ENCODE measurements around the gene FADS3. TPM values are rescaled to one million over a fixed set of nuclear protein-coding genes. Genes with fewer than 3 reads are reported as not detected.
A peak's percentile ranks its signal among the peaks of the same experiment; 100 is the strongest.

FADS3 gene
- total RNA-seq, 4 donors from 2014 or later, result 111 to 285 (median 246) TPM

DNA sequence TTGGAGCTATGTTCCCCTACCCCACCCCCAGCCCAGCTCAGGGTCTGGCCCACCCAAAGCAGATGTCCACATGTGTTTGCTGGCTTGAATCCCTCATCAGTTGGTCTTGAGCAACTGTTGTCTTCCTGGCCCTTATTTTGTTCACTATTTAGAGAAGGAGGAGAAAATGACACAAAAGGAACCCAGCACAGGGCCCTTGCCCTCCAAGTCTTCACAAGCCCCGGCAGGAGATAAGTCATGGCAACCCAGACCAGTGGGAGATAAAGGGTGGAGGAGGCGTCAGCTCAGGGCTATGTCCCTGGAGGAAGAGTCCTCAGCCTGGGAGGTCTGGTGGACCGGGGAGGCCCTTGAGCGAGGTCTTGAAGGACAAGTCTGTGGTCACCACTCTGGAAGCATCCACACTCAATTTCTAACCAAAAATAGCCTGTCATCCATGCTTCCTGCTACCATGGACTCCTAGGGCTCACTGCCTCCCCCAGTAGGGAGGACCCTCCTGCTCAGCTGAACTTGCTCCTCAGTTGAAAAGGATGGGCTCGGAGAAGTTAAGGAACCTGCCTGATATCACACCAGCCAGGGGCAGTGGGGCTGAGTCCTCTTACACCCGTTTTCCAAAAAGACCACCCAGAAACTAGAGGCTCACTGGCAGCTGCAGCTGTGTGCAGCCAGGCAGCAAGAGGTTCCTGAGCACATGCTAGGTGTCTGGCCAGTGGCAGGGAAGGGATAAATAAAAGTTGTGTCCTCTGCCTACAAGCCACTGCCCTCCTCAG, 27.8 kb upstream of the FADS3 start:
- no peak for DNase-seq (ENCODE audit: low spot score)
- TF ChIP-seq, protein P1, sequence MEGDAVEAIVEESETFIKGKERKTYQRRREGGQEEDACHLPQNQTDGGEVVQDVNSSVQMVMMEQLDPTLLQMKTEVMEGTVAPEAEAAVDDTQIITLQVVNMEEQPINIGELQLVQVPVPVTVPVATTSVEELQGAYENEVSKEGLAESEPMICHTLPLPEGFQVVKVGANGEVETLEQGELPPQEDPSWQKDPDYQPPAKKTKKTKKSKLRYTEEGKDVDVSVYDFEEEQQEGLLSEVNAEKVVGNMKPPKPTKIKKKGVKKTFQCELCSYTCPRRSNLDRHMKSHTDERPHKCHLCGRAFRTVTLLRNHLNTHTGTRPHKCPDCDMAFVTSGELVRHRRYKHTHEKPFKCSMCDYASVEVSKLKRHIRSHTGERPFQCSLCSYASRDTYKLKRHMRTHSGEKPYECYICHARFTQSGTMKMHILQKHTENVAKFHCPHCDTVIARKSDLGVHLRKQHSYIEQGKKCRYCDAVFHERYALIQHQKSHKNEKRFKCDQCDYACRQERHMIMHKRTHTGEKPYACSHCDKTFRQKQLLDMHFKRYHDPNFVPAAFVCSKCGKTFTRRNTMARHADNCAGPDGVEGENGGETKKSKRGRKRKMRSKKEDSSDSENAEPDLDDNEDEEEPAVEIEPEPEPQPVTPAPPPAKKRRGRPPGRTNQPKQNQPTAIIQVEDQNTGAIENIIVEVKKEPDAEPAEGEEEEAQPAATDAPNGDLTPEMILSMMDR (IDR thresholded peaks at IDR 0.05), result no peak
- no peak for ATAC-seq (ENCODE audit: low FRiP score)

DNA sequence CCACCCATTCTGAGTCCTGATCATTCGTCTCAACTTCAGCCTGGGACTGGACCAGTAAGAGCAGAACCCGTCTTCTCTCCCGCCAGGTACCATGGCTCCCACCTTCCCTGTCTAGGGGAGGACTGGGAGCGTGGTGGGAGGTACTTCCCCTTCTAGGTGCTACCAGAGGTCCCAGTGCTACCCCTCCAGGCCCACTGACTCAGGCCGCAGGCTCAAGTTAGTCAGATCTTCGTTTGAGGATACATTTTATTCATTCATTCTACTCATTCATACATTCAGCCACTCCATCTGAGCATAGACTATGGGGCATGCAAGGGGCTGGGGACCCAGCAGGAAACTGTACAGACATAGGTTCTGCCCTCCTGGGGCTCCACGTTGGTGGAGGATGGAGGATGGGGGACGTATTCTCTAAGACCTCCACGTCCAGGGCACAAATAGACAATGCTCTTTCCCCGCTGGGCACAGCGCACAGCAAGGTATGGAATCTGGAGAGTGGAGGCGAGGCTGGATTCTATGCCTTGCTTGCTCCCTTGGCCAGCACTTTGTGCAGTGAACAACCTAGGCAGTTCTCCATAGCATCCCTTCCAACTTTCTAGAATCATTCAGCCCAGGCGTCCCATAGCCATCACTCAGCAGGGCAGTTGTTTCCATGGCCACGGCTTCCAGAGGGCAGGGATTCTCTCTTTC, 27.0 kb upstream of the FADS3 start:
- TF ChIP-seq, protein P1 (IDR thresholded peaks at IDR 0.05), result no peak
- no peak for ATAC-seq (ENCODE audit: low FRiP score)
- no peak for DNase-seq (ENCODE audit: low spot score)

DNA sequence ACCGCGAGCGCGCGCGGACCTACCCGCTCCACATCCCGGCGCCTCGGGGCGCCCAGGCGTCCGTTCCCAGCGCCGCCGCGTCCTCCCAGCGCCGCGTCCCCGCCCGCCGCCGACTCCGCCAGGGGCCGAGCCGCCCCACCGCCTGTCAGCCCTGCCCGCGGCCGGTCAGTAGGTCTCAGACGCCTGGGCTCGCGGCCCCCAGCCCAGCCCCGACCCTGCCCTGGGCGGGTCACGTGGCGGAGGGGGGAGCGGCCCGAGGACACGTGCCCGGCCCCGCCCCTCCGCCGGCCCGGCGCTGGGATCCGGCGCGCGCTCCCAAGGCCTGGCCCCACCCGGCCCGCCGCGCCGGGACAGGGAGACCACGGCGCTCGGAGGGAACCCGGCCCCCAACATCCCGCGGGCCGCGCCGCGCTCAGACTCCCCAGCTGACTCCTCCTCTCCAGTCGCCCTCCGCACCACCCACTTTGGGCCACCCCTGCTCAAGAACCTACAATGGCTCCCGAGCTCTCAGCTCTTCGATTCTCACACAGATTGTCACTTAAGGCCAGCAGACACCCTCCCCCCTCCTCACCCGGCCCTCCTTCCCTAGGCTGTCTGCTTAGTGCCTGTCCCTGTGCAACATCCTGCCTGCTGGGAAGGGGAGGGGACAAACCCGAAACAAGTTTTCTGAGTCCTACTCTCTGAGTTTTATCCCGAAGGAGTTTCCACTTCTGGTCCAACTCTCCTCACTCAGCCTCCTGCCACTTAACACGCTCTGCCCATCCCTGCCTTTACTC, 26.2 kb upstream of the FADS3 start, which contains the start of gene RAB3IL1:
RAB3IL1 (minus strand) TSS at position 233 of the 776 bp plus-strand sequence; CDS start at position 34, 199 bp downstream.
- DNase-seq (ENCODE audit: low spot score) (no peak), ATAC-seq (ENCODE audit: low FRiP score) (peak; percentile 85)
- TF ChIP-seq, protein P1 (IDR thresholded peaks at IDR 0.05), result no peak

DNA sequence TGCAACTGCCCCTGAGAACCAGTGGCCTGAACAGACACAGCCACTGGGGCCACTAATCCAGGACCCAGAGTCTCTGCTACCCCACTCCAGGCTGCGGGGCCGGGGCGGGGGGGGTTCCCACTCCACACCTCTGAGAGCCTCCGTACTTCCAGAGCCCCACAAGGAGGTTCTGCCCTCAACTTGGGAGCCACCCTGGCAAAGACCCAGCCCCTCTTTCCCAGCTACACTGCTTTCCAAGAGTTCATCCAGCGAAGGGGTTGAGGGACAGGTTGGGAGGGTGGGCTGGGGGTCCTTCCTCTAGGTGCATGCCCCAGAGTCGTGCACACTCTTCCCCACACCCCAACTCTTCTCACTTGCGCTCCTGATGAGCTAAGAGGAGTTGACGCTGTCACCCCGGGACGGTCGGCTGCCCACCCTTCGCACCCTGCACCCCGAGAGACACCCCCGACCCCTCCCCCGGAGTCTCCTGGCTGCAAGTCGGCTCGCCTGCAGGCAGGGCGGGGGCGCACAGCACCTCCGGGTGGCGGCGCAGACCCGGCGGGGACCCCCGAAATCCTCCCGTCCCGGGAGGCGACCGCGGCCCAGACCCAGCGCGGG, 25.5 kb upstream of the FADS3 start:
- no peak for DNase-seq (ENCODE audit: low spot score)
- peak; percentile 1 for ATAC-seq (ENCODE audit: low FRiP score)
- TF ChIP-seq, protein P1 (IDR thresholded peaks at IDR 0.05), result no peak

DNA sequence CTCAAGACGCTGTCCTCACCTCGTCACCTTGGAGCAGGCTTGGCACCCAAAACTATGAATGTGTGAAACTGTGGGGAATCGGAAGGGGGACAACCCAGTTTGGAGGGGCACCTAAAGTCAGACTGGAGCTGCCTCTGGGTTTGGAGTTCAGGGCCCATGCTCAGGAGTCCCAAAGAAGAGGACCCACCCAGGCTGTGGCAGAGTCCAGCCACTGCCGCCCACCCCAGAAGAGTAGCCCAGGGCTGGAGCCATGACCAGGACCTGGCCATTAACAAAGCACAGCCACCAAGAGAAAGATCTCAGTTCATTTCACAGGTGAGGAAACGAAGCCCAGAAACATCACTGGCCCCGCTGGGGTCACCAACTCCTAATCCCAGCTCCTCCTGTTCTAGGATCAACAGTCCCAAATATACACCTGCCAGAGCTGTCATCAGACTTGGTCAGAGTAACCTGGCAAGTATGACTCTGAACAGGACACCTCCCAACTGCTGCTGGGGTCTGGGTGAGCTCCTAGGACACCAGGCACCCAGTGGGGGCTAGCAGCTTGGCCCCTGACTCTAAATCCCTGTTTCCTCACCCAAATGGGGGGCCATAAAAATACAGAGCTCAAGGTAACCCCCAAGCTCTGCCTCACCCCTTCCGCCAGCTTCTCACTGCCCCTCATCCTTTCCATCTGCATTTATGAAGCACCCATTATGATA, 23.3 kb upstream of the FADS3 start:
- TF ChIP-seq, protein P1 (IDR thresholded peaks at IDR 0.05), result no peak
- DNase-seq (ENCODE audit: low spot score), result no peak
- no peak for ATAC-seq (ENCODE audit: low FRiP score)

DNA sequence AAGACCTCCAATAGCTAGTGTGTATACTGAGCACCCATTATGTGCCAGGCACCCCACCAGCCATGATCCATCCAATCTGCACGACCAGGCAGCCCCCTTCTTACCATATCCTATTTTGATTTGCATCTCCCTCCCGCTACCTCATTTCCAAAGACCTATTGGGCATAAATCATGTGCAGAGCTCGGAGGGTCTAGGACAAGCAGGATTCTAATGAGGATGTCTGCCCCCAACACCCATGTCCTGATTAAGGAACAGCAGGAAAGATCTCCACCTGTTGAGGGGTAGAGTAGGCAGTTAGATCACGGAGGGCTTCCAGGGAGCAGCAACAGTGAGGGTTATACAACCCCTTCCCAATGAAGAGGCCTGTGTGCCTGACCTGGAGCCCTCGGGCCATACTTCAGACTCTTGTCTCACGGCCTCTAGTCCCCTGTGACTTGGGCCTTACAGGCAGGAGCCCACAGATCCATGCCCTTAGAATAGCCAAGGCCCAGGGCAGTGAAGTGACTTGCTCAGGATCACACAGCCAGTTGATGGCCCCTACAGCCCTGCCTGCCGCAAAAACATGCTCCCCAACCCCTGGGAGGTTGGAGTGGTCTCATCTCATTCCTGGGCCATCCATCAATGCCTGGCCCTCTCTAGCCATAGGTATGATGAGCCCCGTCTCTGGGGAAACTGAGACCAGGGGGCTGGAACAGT, 22.5 kb upstream of the FADS3 start:
- ATAC-seq (ENCODE audit: low FRiP score) (no peak), DNase-seq (ENCODE audit: low spot score) (peak; percentile 20)
- TF ChIP-seq, protein P1 (IDR thresholded peaks at IDR 0.05), result no peak
